ENCODE results near the gene CELSR2.

The CELSR2 gene

GRCh38 chr1:109229531-109230127 is 19.7 kb upstream of the CELSR2 start:
- DNase-seq, result no peak

GRCh38 chr1:109231066-109231465 is 18.3 kb upstream of the CELSR2 start:
- DNase-seq, result no peak

- DNase-seq, result no peak
Measured at GRCh38 chr1:109235137-109235536, 14.2 kb upstream of the CELSR2 start.

- no peak for DNase-seq
Measured at GRCh38 chr1:109237512-109237911, 11.8 kb upstream of the CELSR2 start.

- no peak for DNase-seq
Measured at GRCh38 chr1:109238382-109238781, 11.0 kb upstream of the CELSR2 start.

GRCh38 chr1:109239047-109239408 is 10.3 kb upstream of the CELSR2 start:
- no peak for DNase-seq

- no peak for DNase-seq
Measured at GRCh38 chr1:109239409-109240068, 9.8 kb upstream of the CELSR2 start.

GRCh38 chr1:109240158-109241152 is 8.9 kb upstream of the CELSR2 start:
- no peak for DNase-seq

- no peak for DNase-seq
Measured at GRCh38 chr1:109241344-109241743, 8.0 kb upstream of the CELSR2 start.

GRCh38 chr1:109241841-109242345 is 7.4 kb upstream of the CELSR2 start:
- no peak for DNase-seq

- no peak for DNase-seq
Measured at GRCh38 chr1:109242387-109242786, 7.0 kb upstream of the CELSR2 start.

- no peak for DNase-seq
Measured at GRCh38 chr1:109243221-109243620, 6.1 kb upstream of the CELSR2 start.

GRCh38 chr1:109243860-109244552 is 5.3 kb upstream of the CELSR2 start:
- DNase-seq, result no peak

GRCh38 chr1:109246141-109246551 is 3.2 kb upstream of the CELSR2 start:
- DNase-seq, result no peak

GRCh38 chr1:109247401-109248365 is 1.7 kb upstream of the CELSR2 start:
- no peak for DNase-seq

GRCh38 chr1:109248444-109248796 is 919 bp upstream of the CELSR2 start:
- no peak for DNase-seq

- DNase-seq, result no peak
Measured at GRCh38 chr1:109249654-109250401, 489 bp downstream of the CELSR2 start.

GRCh38 chr1:109250454-109251276 is 1.3 kb downstream of the CELSR2 start:
- no peak for DNase-seq

GRCh38 chr1:109251277-109252166 is 2.2 kb downstream of the CELSR2 start:
- no peak for DNase-seq
